Measurements from ENCODE around the gene NCAM2.

Gene NCAM2

DNA sequence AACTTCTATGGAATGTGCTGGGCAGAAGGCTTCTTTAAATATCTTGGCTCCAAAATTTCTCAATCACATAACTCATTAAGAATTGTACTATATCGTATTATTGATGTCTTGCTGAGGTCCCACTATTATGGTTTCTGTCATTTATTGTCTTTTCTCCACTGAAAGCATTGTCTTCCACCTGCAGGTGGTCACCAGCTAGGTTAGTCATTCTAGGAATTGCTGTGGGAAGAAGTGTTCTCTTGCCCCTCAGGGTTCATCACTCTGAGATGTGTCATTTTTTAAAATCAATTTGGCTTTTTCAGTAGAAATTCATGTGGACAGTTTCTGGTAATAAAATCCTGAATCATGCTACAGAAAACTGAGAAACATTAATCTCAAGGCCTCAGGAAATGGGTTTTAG is 66.1 kb downstream of the NCAM2 start:
- H3K9ac ChIP-seq (ENCODE audit: low read depth, low read length, poor library complexity, severe bottlenecking) = no peak overlapping the region
- H3K9me2 ChIP-seq (replicated peaks; ENCODE audit: low read depth, low read length) = no peaks in the 10 kb centered on the region
- H3K4me1 ChIP-seq (ENCODE audit: insufficient read depth, low read length, poor library complexity, severe bottlenecking) = no peaks in the 10 kb centered on the region
- no peaks in the 10 kb centered on the region for H3K9me3 ChIP-seq (ENCODE audit: insufficient read depth, low read depth, low read length)
- no peak overlapping the region for H2AFZ ChIP-seq (ENCODE audit: low read length)
- H3F3A ChIP-seq (ENCODE audit: low read depth) = no peaks in the 10 kb centered on the region
- H3K4me2 ChIP-seq (ENCODE audit: low read depth, low read length, poor library complexity, severe bottlenecking) = no peak overlapping the region
- no peaks in the 10 kb centered on the region for H3K36me3 ChIP-seq (ENCODE audit: insufficient read depth, low read length)
- no peaks in the 10 kb centered on the region for H3K79me2 ChIP-seq (ENCODE audit: insufficient read depth, low read length)
- no peak for TF ChIP-seq EZH2phosphoT487 (IDR thresholded peaks at IDR 0.05; ENCODE audit: borderline replicate concordance)
- TF ChIP-seq, protein P1, sequence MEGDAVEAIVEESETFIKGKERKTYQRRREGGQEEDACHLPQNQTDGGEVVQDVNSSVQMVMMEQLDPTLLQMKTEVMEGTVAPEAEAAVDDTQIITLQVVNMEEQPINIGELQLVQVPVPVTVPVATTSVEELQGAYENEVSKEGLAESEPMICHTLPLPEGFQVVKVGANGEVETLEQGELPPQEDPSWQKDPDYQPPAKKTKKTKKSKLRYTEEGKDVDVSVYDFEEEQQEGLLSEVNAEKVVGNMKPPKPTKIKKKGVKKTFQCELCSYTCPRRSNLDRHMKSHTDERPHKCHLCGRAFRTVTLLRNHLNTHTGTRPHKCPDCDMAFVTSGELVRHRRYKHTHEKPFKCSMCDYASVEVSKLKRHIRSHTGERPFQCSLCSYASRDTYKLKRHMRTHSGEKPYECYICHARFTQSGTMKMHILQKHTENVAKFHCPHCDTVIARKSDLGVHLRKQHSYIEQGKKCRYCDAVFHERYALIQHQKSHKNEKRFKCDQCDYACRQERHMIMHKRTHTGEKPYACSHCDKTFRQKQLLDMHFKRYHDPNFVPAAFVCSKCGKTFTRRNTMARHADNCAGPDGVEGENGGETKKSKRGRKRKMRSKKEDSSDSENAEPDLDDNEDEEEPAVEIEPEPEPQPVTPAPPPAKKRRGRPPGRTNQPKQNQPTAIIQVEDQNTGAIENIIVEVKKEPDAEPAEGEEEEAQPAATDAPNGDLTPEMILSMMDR (conservative IDR thresholded peaks at IDR 0.05; ENCODE audit: low read length) = no peak
- H4K20me1 ChIP-seq (ENCODE audit: insufficient read depth, low read length, poor library complexity, severe bottlenecking) = no peaks in the 10 kb centered on the region
- H3K4me3 ChIP-seq (ENCODE audit: low read length, poor library complexity, severe bottlenecking) = no peak overlapping the region
- no peaks in the 10 kb centered on the region for H3K27me3 ChIP-seq (ENCODE audit: insufficient read depth, low read length, poor library complexity, severe bottlenecking)

DNA sequence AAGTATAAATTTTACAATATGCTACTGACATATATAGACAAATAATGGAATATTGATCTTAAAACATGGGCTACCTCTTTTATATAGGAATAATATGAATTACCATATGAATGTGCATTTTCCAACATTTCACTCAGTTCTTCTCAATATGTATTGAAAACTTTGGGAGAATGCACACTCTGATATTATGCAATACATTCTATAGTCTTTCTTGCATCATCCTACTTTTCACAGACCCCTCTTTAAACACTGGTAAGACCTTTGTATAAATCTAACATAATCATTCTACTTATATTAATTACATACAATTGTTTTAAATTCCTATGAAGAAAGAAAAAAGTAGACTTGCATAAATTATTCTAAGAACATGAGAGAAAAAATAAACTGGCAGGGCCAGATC is 69.2 kb downstream of the NCAM2 start:
- Histone ChIP-seq H3K27me3 (ENCODE audit: insufficient read depth, low read length, poor library complexity, severe bottlenecking) (no peaks in the 10 kb centered on the region), H4K20me1 (ENCODE audit: insufficient read depth, low read length, poor library complexity, severe bottlenecking) (no peaks in the 10 kb centered on the region), H3K36me3 (ENCODE audit: insufficient read depth, low read length) (no peaks in the 10 kb centered on the region), H3K79me2 (ENCODE audit: insufficient read depth, low read length) (no peaks in the 10 kb centered on the region), H3F3A (ENCODE audit: low read depth) (no peaks in the 10 kb centered on the region), H3K9ac (ENCODE audit: low read depth, low read length, poor library complexity, severe bottlenecking) (no peak overlapping the region), H3K4me2 (ENCODE audit: low read depth, low read length, poor library complexity, severe bottlenecking) (no peak overlapping the region), H3K4me3 (ENCODE audit: low read length, poor library complexity, severe bottlenecking) (no peak overlapping the region), H3K9me2 (replicated peaks; ENCODE audit: low read depth, low read length) (no peaks in the 10 kb centered on the region), H3K9me3 (ENCODE audit: insufficient read depth, low read depth, low read length) (no peaks in the 10 kb centered on the region), H3K4me1 (ENCODE audit: insufficient read depth, low read length, poor library complexity, severe bottlenecking) (no peaks in the 10 kb centered on the region), H2AFZ (ENCODE audit: low read length) (no peak overlapping the region)
- TF ChIP-seq EZH2phosphoT487 (IDR thresholded peaks at IDR 0.05; ENCODE audit: borderline replicate concordance) = no peak
- TF ChIP-seq, protein P1 (conservative IDR thresholded peaks at IDR 0.05; ENCODE audit: low read length) = no peak

DNA sequence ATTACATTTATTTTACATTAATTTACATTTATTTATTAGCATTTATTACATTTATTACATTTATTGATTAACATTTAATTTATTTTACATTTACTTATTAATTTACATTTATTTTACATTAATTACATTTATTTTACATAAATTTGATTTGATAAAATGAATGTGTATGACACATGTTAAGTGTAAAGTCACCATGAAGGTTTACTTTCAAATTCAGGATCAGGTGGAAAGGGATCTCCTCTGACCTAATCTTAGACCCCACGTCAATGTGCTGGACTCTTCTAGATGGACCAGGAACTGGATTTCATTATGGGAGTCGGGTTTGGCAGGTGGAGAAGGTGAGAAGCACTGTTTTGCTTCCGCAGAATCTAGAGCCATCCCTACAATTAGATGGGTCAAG is 76.1 kb downstream of the NCAM2 start:
- no peak overlapping the region for H3K4me2 ChIP-seq (ENCODE audit: low read depth, low read length, poor library complexity, severe bottlenecking)
- no peaks in the 10 kb centered on the region for H3K79me2 ChIP-seq (ENCODE audit: insufficient read depth, low read length)
- no peak overlapping the region for H3K4me3 ChIP-seq (ENCODE audit: low read length, poor library complexity, severe bottlenecking)
- H3K9me3 ChIP-seq (ENCODE audit: insufficient read depth, low read depth, low read length) = no peaks in the 10 kb centered on the region
- H3K27me3 ChIP-seq (ENCODE audit: insufficient read depth, low read length, poor library complexity, severe bottlenecking) = no peaks in the 10 kb centered on the region
- no peaks in the 10 kb centered on the region for H3K36me3 ChIP-seq (ENCODE audit: insufficient read depth, low read length)
- no peaks in the 10 kb centered on the region for H3K4me1 ChIP-seq (ENCODE audit: insufficient read depth, low read length, poor library complexity, severe bottlenecking)
- H3K9me2 ChIP-seq (replicated peaks; ENCODE audit: low read depth, low read length) = no peaks in the 10 kb centered on the region
- H4K20me1 ChIP-seq (ENCODE audit: insufficient read depth, low read length, poor library complexity, severe bottlenecking) = no peaks in the 10 kb centered on the region
- no peak overlapping the region for H3K9ac ChIP-seq (ENCODE audit: low read depth, low read length, poor library complexity, severe bottlenecking)
- TF ChIP-seq, protein P1 (conservative IDR thresholded peaks at IDR 0.05; ENCODE audit: low read length) = no peak
- TF ChIP-seq EZH2phosphoT487 (IDR thresholded peaks at IDR 0.05; ENCODE audit: borderline replicate concordance) = no peak
- no peaks in the 10 kb centered on the region for H3F3A ChIP-seq (ENCODE audit: low read depth)
- H2AFZ ChIP-seq (ENCODE audit: low read length) = no peak overlapping the region

Data from Loucy (cell line).